SHP77 treated with DMSO at 0.1 percent for 48 hours (cell line): ENCODE data around the gene PRKCD.

Source experiments
- DNase-seq: peaks from one replicate; lab custom pipeline; 2025; lab: John Stamatoyannopoulos, UW

The PRKCD gene

DNA sequence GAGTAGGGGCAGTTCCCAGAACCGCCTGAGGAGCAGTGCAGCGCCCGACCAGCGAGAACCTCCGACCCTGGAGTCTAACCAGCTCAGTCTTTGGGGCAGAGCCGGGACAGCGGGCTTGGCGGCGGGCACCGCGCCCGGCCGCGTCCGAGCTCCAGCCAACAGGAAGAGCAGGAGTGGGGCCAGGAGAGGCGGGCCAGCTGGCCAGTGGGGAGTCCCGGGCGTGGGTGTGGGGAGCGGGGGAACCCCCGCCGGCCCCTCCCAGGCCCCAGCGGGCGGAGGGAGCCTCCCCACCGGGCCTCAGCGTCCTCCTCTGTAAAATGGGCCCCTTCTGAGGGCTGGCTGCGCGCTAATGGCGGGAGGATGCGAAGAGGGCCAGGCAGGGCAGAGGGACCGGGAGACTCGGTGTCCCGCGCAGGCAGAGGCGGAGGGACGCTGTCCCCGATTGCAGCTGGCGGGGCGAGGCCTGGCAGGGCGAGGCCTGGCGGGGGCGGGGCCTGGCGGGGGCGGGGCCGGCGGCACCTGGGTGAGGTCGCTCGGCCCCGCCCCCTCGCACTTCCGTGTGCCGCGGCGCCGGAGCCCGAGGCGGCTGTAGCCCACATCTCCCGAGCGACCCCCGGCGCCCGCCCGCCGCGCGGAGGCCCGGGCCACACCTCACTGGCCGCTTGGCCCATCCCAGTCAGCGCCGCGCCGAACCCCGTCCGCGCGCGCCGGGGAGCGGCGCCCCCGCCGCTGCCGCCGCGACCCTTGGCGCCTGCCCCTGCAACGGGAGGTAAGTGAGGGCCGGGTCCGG lies at the start of gene PRKCD:
Gene PRKCD, plus strand, starts transcription at position 550 of the 790 bp plus-strand sequence. CDS start 17,214 bp downstream, outside the sequence.
- DNase-seq = no peak

- DNase-seq = no peak
These were observed 49.2 kb upstream of the PRKCD start for GRCh38 chr3:53111822-53112221.

- DNase-seq = no peak
These were observed 47.6 kb upstream of the PRKCD start for GRCh38 chr3:53113293-53114010.

GRCh38 chr3:53114011-53114400 lies 47.0 kb upstream of the PRKCD start:
- DNase-seq = no peak

DNA sequence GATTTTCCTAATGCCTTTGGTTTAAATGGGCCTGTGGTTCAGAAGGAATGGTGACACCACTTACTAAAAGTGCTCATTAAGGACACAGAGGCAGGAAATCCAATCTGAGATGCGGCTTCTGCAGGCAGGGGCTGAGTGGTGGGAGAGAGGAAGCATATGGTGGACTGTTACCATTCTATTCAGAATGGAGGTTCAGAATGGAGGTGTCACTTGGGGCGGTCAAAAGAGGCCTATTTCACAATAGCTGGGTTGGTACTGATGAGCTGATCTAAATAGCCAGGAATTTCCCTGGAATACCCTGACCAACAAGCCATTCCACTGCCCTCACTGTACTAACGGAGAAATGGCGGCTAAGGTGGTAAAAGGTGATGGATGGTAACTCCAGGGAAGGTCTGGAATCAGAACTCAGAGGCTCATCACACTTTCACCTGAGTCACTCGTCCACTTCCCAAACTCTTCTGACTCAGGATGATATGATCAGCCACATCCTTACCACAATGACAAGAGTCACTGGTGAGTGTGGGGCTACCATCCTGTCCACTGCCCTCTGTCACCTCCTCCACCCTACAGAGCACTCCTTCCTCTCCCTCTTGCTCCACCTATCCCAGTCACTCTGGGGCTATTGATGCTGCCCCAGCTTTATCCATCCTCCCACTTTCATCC lies 46.5 kb upstream of the PRKCD start:
- no peak for DNase-seq

DNA sequence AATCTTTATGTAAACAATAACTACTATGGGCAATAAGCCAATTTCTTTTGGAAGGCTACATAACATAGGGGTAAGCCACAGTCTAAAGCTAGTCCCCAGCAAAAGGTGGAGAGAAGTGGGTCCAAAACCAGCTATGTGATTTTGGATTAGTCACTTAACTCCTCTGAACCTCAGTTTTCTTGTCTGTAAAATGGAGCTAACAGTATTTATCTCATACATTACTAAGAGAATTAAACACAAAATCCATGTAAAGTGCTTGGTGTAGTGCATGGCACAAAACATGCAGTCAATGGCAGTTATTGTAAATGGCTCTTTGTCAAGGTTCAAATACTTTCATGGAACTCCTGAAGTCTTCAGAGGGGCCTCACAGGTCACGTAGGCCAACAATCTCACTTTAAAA lies 44.1 kb upstream of the PRKCD start:
- DNase-seq = no peak

DNA sequence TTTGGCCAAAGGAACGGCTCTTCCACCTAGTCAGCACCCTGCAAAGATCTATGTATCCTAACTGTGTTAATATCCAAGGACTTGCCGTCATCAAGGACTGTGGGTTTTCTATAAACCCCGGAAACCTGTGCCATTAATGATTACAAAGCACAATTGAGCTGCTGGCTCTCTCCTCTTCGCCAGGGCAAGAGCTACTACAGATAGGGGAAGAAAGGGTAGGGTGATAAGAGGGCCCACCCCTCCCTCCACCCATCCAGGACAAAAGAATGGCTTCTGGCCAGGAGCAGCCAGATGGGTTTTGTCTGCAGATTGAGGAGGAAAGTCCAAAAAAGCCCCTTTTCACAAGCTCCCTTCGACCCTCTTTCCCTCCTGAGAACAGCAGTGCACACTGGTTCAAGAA lies 40.7 kb upstream of the PRKCD start:
- DNase-seq = no peak

- no peak for DNase-seq
These were observed 38.6 kb upstream of the PRKCD start for GRCh38 chr3:53122255-53122932.

DNA sequence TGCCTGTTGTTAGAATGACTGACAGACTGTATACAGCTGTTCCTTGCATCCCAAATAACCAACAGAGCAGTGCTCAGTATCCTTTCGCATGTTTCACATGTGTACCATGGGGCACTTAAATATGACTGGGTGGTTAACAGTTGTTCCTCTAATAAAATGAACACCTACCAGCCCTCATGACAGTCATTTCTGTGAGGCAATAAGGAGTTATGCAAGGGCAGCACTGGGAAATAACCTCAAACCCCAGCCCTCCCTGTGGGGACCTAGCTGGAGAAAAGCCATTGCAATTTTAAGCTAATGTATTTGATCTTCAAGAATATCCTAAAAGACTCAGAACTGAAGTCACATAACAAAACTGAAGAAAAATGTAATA lies 38.1 kb upstream of the PRKCD start:
- no peak for DNase-seq

- no peak for DNase-seq
These were observed 37.5 kb upstream of the PRKCD start for GRCh38 chr3:53123510-53123909.

GRCh38 chr3:53123953-53124352 lies 37.1 kb upstream of the PRKCD start:
- no peak for DNase-seq

DNA sequence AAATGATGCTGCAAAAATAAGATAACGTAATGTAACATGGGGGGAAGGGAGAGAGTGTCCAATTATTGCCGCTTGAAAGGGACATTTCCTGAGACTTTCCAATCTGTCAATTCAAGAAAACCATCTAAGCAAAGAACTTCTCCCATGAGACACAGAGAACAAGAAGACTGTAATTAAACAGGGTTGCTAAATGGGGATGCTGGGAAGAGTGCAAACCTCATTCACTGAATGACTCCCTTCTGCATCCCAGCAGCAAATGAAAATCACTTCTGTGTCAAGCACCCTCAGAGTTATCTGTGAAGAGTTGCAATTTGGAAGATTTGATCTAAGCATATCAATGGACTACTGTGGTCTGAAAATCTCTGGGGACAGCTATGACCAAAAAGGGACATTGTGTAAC lies 34.4 kb upstream of the PRKCD start:
- DNase-seq = no peak

GRCh38 chr3:53129344-53129743 lies 31.7 kb upstream of the PRKCD start:
- no peak for DNase-seq

- DNase-seq = peak; percentile 86
These were observed 30.6 kb upstream of the PRKCD start, which contains the start of gene RFT1 for GRCh38 chr3:53130179-53131061. Gene RFT1 (minus strand): TSS chr3:53130435. CDS start chr3:53130400, 35 bp downstream.

DNA sequence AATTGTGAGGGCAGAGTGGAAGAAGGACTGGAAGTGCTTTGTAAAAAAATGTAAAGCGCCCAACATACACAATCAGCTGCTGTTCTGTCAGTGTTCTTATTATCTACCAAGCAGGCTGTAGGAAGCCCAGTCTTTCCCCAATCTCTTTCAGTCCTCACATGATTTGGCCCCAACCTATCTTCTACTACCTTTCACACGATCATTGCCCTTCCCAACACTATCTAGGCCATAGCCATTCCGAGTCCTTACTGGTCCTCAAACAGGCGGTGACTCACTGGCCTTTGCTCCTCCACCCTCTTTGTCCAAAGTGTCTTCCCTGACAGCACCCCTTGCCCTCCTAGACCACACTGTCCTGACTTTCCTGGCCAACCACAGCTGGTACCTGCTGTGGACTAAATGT lies 29.9 kb upstream of the PRKCD start:
- DNase-seq = no peak

- DNase-seq = no peak
These were observed 28.7 kb upstream of the PRKCD start for GRCh38 chr3:53132347-53132746.

- no peak for DNase-seq
These were observed 26.3 kb upstream of the PRKCD start for GRCh38 chr3:53134631-53135232.

DNA sequence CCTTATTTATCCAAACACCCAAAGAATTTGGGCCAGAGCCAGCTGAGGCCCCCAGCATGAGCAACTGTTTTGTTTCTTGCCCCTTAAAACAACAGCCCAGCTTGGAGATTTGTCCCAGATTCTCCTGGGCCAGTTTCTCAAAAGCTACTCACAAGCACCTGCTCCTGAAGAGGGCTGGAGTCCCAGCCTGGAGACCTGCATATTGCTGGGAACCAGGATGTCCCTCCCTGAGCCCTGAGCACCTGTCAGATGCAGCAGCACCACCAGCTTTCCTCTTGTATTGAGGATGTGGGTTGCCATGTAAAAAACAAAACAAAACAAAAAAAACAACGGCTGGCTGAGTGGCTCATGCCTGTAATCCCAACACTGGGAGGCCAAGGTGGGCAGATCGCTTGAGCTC lies 23.8 kb upstream of the PRKCD start:
- DNase-seq = no peak

DNA sequence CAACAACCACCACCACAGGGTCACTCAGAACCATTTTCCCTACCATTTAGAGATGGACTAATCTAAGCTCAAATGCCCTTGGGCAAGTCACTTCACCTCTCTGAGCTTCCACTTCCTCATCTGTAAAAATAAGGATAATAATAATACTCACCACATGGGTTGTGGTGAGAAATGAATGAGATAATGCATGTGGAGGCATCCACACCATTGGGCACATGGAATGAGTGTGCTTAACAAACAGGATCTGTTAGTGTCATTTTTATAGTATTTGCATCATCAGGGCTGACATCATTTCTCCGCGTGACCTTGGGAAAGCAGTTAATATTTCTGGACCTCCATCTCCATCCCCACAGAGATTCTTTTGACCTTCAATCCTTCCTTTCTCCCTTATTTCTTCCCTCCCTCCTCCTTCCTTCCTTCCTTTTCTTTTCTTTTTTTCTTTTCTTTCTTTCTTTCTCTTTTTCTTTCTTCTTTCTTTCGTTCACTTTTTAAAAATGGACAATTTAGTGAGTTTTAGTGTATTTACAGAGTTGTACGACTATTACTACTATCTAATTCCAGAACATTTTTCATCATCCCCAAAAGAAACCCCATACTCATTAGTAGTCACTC lies 23.1 kb upstream of the PRKCD start:
- no peak for DNase-seq
